ENCODE measurements around the gene SIGLEC11.

DNA sequence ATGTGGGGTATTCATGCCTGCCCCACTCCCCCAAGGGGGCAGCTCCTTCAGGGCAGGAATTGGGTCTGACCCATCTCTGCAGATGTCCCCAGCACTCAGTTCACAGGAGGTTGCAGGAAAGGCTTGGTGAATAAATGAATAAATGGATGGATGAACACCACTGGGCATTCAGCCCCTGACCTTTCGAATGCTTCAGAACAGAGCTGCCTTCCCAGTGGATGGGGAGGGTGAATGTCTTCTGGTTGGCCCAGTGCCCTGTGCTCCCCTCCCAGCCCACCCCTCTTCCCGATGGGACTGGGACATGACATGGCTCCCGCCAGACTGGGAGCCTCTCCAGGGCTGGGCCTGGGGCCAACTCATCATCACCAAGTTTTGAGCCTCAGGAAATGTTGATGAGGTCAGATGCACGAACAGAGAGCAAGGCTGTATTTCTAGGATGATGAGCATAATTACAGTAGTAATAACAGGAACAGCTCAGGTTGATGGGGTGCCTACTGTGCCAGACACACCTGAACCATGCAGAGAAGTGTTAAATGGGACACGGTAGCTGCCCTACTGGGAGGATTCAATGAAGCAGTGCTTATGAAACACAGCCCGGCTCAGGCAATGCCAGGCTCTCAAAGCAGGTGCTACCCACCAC is 38.5 kb upstream of the SIGLEC11 start:
- TF ChIP-seq, protein P1, sequence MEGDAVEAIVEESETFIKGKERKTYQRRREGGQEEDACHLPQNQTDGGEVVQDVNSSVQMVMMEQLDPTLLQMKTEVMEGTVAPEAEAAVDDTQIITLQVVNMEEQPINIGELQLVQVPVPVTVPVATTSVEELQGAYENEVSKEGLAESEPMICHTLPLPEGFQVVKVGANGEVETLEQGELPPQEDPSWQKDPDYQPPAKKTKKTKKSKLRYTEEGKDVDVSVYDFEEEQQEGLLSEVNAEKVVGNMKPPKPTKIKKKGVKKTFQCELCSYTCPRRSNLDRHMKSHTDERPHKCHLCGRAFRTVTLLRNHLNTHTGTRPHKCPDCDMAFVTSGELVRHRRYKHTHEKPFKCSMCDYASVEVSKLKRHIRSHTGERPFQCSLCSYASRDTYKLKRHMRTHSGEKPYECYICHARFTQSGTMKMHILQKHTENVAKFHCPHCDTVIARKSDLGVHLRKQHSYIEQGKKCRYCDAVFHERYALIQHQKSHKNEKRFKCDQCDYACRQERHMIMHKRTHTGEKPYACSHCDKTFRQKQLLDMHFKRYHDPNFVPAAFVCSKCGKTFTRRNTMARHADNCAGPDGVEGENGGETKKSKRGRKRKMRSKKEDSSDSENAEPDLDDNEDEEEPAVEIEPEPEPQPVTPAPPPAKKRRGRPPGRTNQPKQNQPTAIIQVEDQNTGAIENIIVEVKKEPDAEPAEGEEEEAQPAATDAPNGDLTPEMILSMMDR (conservative IDR thresholded peaks at IDR 0.05; ENCODE audit: low read depth, low read length) = no peak
- TF ChIP-seq EZH2 (IDR thresholded peaks at IDR 0.05; ENCODE audit: borderline replicate concordance, low read depth, low read length, poor library complexity, severe bottlenecking) = no peak
